DOHH2 (cell line): ENCODE measurements around the gene UBN1.

Experiments
- CTCF ChIP-seq: fragments of 200-600 bp; sonication (generic); IDR thresholded peaks from one replicate; pipeline ENCODE4 v1.5.1; 2014; ENCODE audit warnings: antibody characterized with exemption, mild to moderate bottlenecking, low read depth, low read length; ENCODE audit not compliant: poor library complexity, severe bottlenecking
- EZH2phosphoT487 ChIP-seq: fragments of 200-600 bp; sonication (generic); IDR thresholded peaks from 2 replicates; pipeline ENCODE4 v1.6.1; 2017; ENCODE audit warnings: borderline replicate concordance, mild to moderate bottlenecking, antibody characterized with exemption, low read length, moderate library complexity, mixed read lengths

- TF ChIP-seq CTCF, result no peak
- no peak for TF ChIP-seq EZH2phosphoT487
These were observed 68.0 kb downstream of the UBN1 start for GRCh38 chr16:4915226-4915761.
